Choroid plexus epithelial cell (primary cell): ENCODE data around the gene LHX4.

ENCODE experiments used
- DNase-seq: peaks from one replicate; pipeline ENCODE4 v3.0.0-alpha.2; 2010; ENCODE audit warnings: low read depth
- H3K4me3 ChIP-seq: 2 replicates; pipeline ENCODE4 v1.5.1; 2011; ENCODE audit warnings: low read depth, mild to moderate bottlenecking, control low read depth, low read length, moderate library complexity
- CTCF ChIP-seq: conservative IDR thresholded peaks from 2 replicates; pipeline ENCODE4 v1.5.1; 2011; ENCODE audit warnings: low read depth, mild to moderate bottlenecking, control low read depth, inconsistent platforms, low read length, moderate library complexity

The LHX4 gene

GRCh38 chr1:180231506-180231921 lies 1.4 kb downstream of the LHX4 start:
- no peak for TF ChIP-seq CTCF
- DNase-seq: peak; percentile 63

GRCh38 chr1:180231936-180232335 lies 1.9 kb downstream of the LHX4 start:
- DNase-seq: no peak
- H3K4me3 ChIP-seq: no peak overlapping the region
- no peak for TF ChIP-seq CTCF

More at GRCh38 chr1:180231506-180231921, 1.4 kb downstream of the LHX4 start:
- peak overlapping the region; percentile 29 for H3K4me3 ChIP-seq

- DNase-seq: no peak
- TF ChIP-seq CTCF: no peak
- no peak overlapping the region for H3K4me3 ChIP-seq
Observed at GRCh38 chr1:180232521-180233043, 2.5 kb downstream of the LHX4 start.

GRCh38 chr1:180233191-180234011 lies 3.3 kb downstream of the LHX4 start:
- TF ChIP-seq CTCF: no peak
- no peak for DNase-seq
- H3K4me3 ChIP-seq: no peak overlapping the region

GRCh38 chr1:180234369-180235076 lies 4.5 kb downstream of the LHX4 start:
- DNase-seq: no peak
- no peak overlapping the region for H3K4me3 ChIP-seq
- no peak for TF ChIP-seq CTCF

- TF ChIP-seq CTCF: no peak
- no peak overlapping the region for H3K4me3 ChIP-seq
- DNase-seq: no peak
Observed at GRCh38 chr1:180235077-180235501, 5.0 kb downstream of the LHX4 start.
